GM12875 (cell line): ENCODE results near the gene BCAS3.

ENCODE experiments used
- H3K4me3 ChIP-seq: one replicate; pipeline ENCODE4 v1.5.1; 2011; ENCODE audit warnings: low read depth, low read length, control low read depth
- TF ChIP-seq, protein P1 (sequence below): IDR thresholded peaks from 2 replicates; pipeline ENCODE4 v1.5.1; 2011; ENCODE audit warnings: low read depth, mild to moderate bottlenecking, control low read depth, inconsistent platforms, low read length, moderate library complexity, borderline replicate concordance; ENCODE audit not compliant: insufficient read depth

The BCAS3 gene

GRCh38 chr17:61280851-61281250 is 603.2 kb downstream of the BCAS3 start:
- TF ChIP-seq, protein P1, sequence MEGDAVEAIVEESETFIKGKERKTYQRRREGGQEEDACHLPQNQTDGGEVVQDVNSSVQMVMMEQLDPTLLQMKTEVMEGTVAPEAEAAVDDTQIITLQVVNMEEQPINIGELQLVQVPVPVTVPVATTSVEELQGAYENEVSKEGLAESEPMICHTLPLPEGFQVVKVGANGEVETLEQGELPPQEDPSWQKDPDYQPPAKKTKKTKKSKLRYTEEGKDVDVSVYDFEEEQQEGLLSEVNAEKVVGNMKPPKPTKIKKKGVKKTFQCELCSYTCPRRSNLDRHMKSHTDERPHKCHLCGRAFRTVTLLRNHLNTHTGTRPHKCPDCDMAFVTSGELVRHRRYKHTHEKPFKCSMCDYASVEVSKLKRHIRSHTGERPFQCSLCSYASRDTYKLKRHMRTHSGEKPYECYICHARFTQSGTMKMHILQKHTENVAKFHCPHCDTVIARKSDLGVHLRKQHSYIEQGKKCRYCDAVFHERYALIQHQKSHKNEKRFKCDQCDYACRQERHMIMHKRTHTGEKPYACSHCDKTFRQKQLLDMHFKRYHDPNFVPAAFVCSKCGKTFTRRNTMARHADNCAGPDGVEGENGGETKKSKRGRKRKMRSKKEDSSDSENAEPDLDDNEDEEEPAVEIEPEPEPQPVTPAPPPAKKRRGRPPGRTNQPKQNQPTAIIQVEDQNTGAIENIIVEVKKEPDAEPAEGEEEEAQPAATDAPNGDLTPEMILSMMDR: no peak
- H3K4me3 ChIP-seq: no peak overlapping the region

GRCh38 chr17:61282377-61282776 is 604.7 kb downstream of the BCAS3 start:
- TF ChIP-seq, protein P1: no peak
- no peak overlapping the region for H3K4me3 ChIP-seq

DNA sequence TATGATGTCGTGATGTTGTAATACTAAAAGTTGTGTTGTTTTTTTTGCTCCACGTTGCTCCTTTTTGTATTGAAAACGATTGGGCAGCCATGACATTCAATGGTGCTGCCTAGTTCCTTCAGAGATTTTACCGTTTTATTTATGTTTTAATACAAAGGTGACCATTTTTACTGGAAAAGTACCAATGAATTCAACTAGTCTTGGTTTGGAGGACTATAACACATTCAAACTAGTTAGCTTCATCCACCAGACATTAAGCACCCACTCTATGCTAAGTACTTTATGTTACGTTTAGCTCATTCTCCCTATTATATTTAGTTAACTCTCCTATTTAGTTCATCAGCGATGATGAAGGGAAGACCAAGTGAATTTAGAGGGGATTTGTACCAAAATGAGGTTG is 605.4 kb downstream of the BCAS3 start:
- H3K4me3 ChIP-seq: no peak overlapping the region
- TF ChIP-seq, protein P1: no peak

DNA sequence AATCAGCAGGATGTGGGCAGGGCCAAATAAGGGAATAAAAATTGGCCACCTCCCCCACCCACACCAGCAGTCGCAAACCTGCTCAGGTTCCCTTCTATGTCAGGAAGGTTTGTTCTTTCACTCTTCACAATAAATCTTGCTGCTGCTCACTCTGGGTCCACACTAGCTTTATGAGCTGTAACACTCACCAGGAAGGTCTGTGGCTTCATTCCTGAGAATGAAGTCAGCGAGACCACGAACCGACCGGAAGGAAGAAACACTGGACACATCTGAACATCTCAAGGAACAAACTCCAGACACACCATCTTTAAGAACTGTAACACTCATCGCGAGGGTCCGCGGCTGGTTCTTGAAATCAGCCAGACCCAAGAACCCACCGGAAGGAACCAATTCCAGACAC is 606.5 kb downstream of the BCAS3 start:
- TF ChIP-seq, protein P1: no peak
- H3K4me3 ChIP-seq: no peak overlapping the region

DNA sequence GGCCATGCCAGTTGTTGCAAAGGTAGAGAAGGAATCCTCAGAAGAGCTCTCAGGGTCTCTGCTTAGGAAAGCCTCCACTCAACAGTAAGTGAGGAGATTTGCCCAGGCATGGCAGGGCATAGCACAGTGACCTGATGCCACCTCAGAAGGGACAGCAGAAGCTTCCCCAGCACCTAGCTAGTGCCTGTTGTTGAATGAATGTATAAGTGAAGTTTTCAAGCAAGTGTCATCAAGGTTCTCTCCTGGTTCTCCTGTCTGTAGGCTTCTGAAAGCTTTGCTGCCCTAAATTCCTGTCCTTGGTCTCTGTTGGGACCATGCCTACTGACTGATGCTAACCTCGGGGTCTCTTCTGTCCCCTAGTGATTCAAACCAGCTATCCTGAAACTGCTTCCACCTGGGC is 607.1 kb downstream of the BCAS3 start:
- H3K4me3 ChIP-seq: no peak overlapping the region
- TF ChIP-seq, protein P1: no peak

DNA sequence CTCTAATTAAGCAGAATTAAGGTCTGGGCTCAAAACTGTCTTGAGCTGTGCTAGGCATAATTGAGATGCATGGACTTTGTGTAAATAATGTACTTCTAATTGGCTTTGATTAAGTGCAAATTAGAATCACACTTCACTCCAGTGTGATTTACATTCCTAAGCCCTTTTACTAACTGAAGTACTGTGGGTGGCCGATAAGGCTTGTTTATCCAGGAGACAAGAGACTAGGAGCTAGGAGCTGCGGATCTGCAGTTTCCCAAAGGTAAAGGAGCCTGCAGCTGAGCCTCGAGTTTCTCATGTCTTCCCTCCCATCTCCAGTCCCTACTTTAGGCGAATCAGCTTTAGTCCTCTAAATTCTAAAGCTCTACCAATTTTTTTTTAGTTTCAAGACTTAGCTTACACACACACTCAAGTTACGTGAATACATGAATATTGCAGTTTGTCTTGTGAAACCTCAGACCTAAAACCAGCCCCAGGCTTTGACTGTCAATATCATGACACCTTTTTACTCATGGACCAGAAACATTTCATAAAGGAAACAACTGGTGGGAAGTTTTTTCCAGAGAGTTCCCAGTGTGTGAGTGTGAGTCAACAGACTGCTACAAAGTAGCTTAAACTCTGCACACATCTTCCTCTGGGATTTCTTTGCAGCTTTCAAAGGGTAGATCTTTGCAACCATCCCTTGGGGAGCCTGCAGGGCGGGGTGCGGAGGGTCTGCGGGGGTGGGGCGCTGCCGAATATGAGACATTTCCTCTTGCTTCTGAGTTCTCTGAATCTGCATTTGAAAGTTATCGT is 608.1 kb downstream of the BCAS3 start:
- no peak overlapping the region for H3K4me3 ChIP-seq
- TF ChIP-seq, protein P1: no peak

DNA sequence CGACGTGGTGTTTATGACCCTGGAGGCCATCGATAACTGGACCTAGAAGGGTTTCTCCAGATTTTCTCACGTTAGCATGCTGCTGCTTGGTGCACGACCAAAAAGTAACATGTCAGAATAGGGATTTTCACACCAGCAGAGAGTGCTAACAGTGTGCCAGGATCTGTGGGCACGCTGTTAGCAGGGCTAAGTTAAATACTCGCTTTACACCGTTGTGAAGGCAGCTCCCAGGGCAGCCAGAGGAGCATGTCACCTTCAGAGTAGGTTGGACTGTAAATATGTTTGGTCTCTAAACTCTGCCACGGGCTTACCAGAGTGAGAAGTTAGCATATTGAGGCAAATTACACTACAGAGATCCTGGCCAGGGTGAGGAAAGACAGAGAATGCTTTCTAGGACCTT is 608.8 kb downstream of the BCAS3 start:
- TF ChIP-seq, protein P1: no peak
- H3K4me3 ChIP-seq: no peak overlapping the region
